ENCODE data around the gene ZBTB18. TPM values are rescaled to one million over a fixed set of nuclear protein-coding genes. Genes with fewer than 3 reads are reported as not detected.

Gene ZBTB18
- polyA plus RNA-seq, 3 donors = 3.0 to 45.5 (median 3.6) TPM

DNA sequence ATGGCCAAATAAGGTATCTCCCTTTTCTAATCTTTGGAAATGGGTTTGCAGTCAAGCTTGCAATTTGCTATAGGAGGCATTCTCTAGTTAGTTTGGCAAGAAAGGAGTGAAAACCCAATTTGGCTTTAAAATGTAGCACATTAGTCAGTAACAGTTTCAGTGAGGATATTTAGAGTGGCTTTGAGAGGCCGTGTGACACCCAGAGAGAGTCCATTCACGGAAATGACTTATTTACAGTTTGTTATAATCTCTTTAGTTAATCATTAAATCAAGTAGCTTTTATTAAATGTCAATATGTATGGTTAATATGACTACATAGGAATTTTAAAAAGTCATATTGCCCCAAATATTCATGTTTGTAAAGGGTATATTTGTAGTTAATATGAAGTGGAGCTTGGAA, 9.6 kb downstream of the ZBTB18 start:
- WGBS (ENCODE audit: insufficient coverage) = no CpG with 5 or more reads among the region's 2 CpGs
- no peak overlapping the region for H3K27ac Mint-ChIP-seq

DNA sequence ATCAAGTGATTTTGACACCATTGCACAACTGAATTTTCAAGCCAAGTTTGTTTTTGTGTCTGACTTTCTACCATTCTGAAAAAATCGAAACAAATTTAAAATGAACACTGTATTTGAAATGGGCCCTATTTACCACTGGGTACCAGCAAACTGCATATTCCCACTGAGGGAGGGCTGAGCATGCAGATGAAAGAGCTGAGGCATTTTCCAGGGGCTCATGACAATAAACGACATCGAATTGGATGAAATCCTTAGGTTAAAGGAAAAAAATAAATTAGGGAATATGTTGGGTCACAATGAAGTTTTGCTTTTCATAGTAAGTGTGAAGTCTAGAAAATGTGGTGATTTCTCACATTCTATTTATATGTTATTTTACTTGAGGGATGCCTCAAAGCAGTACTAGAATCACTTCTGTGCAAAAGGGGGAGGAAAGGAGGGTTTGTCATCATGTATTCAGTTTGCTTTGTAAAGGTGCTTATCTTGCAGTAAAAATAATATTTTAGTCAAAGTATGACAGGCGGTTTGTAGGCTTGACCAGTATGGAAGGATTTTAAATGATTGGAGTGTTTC, 11.2 kb downstream of the ZBTB18 start:
- no peaks in the 10 kb centered on the region for H3K27me3 ChIP-seq (ENCODE audit: control insufficient read depth in 2 of 2, insufficient read depth in 2 of 2, low read length in 2 of 2)
- no peak overlapping the region for H2AFZ ChIP-seq (ENCODE audit: insufficient read depth, low read depth, low read length, poor library complexity, severe bottlenecking)
- no peak overlapping the region for H3K4me3 Mint-ChIP-seq
- peaks cover 5% of the 10 kb centered on the region for H3K4me1 Mint-ChIP-seq
- no peak overlapping the region for H3K4me3 ChIP-seq (replicated peaks in 1 of 3; ENCODE audit: low read depth in 2 of 3, low read length in 3 of 3)
- H3K36me3 Mint-ChIP-seq = peaks cover 6% of the 10 kb centered on the region in 2 donors
- DNase-seq = no peak
- no peaks in the 10 kb centered on the region for H3K9me3 ChIP-seq (replicated peaks in 1 of 2; ENCODE audit: control insufficient read depth in 1 of 2, insufficient read depth in 1 of 2, low read length in 2 of 2)
- no peak overlapping the region for H3K9ac ChIP-seq (ENCODE audit: insufficient read depth, low read length, poor library complexity, severe bottlenecking)
- peaks cover 0 to 2% (median 0%) of the 10 kb centered on the region in 3 donors for H3K27me3 Mint-ChIP-seq (ENCODE audit: low read depth in 3 of 3)
- peaks cover 10% of the 10 kb centered on the region for H4K20me1 ChIP-seq (ENCODE audit: insufficient read depth, low read length)
- H3K27ac ChIP-seq (ENCODE audit: low read depth in 1 of 2, low read length in 2 of 2) = no peak overlapping the region
- H3K4me1 ChIP-seq (ENCODE audit: control insufficient read depth in 1 of 2, insufficient read depth in 2 of 2, low read length in 2 of 2) = peaks cover 3 to 5% of the 10 kb centered on the region in 2 donors
- no peak overlapping the region for H3K4me2 ChIP-seq (replicated peaks; ENCODE audit: extremely low read depth, low read length, poor library complexity, severe bottlenecking)
- H3K27ac Mint-ChIP-seq = peak overlapping the region in 1 of 7 donors; percentile 25
- TF ChIP-seq, protein P1, sequence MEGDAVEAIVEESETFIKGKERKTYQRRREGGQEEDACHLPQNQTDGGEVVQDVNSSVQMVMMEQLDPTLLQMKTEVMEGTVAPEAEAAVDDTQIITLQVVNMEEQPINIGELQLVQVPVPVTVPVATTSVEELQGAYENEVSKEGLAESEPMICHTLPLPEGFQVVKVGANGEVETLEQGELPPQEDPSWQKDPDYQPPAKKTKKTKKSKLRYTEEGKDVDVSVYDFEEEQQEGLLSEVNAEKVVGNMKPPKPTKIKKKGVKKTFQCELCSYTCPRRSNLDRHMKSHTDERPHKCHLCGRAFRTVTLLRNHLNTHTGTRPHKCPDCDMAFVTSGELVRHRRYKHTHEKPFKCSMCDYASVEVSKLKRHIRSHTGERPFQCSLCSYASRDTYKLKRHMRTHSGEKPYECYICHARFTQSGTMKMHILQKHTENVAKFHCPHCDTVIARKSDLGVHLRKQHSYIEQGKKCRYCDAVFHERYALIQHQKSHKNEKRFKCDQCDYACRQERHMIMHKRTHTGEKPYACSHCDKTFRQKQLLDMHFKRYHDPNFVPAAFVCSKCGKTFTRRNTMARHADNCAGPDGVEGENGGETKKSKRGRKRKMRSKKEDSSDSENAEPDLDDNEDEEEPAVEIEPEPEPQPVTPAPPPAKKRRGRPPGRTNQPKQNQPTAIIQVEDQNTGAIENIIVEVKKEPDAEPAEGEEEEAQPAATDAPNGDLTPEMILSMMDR (IDR thresholded peaks at IDR 0.05) = no peak
- no peaks in the 10 kb centered on the region for H3K79me2 ChIP-seq (ENCODE audit: insufficient read depth, low read length)
- intact Hi-C loops (cut with micrococcal nuclease) = no loop called here
- H3K9me3 Mint-ChIP-seq = no peaks in the 10 kb centered on the region
- no CpG with 5 or more reads among the region's 4 CpGs for WGBS (ENCODE audit: insufficient coverage)
- peaks cover 0 to 8% of the 10 kb centered on the region in 2 donors for H3K36me3 ChIP-seq (replicated peaks in 1 of 2; ENCODE audit: control insufficient read depth in 1 of 2, insufficient read depth in 2 of 2, low read length in 2 of 2)

More for the DNA sequence above, 9.6 kb downstream of the ZBTB18 start:
- TF ChIP-seq, protein P1 (IDR thresholded peaks at IDR 0.05) = no peak
- H3K9me3 Mint-ChIP-seq = no peaks in the 10 kb centered on the region
- H3K36me3 ChIP-seq (replicated peaks in 1 of 2; ENCODE audit: control insufficient read depth in 1 of 2, insufficient read depth in 2 of 2, low read length in 2 of 2) = peaks cover 12 to 21% of the 10 kb centered on the region in 2 donors
- H3K4me1 ChIP-seq (ENCODE audit: control insufficient read depth in 1 of 2, insufficient read depth in 2 of 2, low read length in 2 of 2) = peaks cover 0 to 1% of the 10 kb centered on the region in 2 donors
- H3K4me2 ChIP-seq (replicated peaks; ENCODE audit: extremely low read depth, low read length, poor library complexity, severe bottlenecking) = no peak overlapping the region
- peaks cover 0 to 2% (median 0%) of the 10 kb centered on the region in 3 donors for H3K27me3 Mint-ChIP-seq (ENCODE audit: low read depth in 3 of 3)
- DNase-seq = no peak
- peaks cover 2% of the 10 kb centered on the region for H3K4me1 Mint-ChIP-seq
- H3K27ac ChIP-seq (ENCODE audit: low read depth in 1 of 2, low read length in 2 of 2) = no peak overlapping the region
- H4K20me1 ChIP-seq (ENCODE audit: insufficient read depth, low read length) = peaks cover 25% of the 10 kb centered on the region
- no peak overlapping the region for H3K9ac ChIP-seq (ENCODE audit: insufficient read depth, low read length, poor library complexity, severe bottlenecking)
- no peak overlapping the region for H2AFZ ChIP-seq (ENCODE audit: insufficient read depth, low read depth, low read length, poor library complexity, severe bottlenecking)
- no peaks in the 10 kb centered on the region for H3K27me3 ChIP-seq (ENCODE audit: control insufficient read depth in 2 of 2, insufficient read depth in 2 of 2, low read length in 2 of 2)
- H3K9me3 ChIP-seq (replicated peaks in 1 of 2; ENCODE audit: control insufficient read depth in 1 of 2, insufficient read depth in 1 of 2, low read length in 2 of 2) = no peaks in the 10 kb centered on the region
- intact Hi-C loops (cut with micrococcal nuclease) = no loop called here
- H3K79me2 ChIP-seq (ENCODE audit: insufficient read depth, low read length) = peaks cover 9% of the 10 kb centered on the region
- H3K4me3 ChIP-seq (replicated peaks in 1 of 3; ENCODE audit: low read depth in 2 of 3, low read length in 3 of 3) = no peak overlapping the region
- no peak overlapping the region for H3K4me3 Mint-ChIP-seq
- H3K36me3 Mint-ChIP-seq = peaks cover 11 to 13% of the 10 kb centered on the region in 2 donors

All from CD14-positive monocyte (primary cell).